OCI-LY3 (cell line): ENCODE measurements around the gene FOSL2.

Experiments used
- CTCF ChIP-seq: fragments of 200-600, 300-600 bp; sonication (generic); IDR thresholded peaks from 2 replicates; pipeline ENCODE4 v1.5.1; 2014; ENCODE audit warnings: antibody characterized with exemption, low read length, low read depth
- EZH2phosphoT487 ChIP-seq: fragments of 200-600 bp; shearing (Covaris generic); IDR thresholded peaks from 2 replicates; pipeline ENCODE4 v1.6.1; 2018; ENCODE audit warnings: antibody characterized with exemption, mixed run types, low read depth

GRCh38 chr2:28343971-28344715 is 48.5 kb upstream of the FOSL2 start:
- no peak for TF ChIP-seq CTCF
- no peak for TF ChIP-seq EZH2phosphoT487
